ENCODE data around the gene UBE3B.

Gene UBE3B

GRCh38 chr12:109448707-109449390 lies 28.6 kb upstream of the UBE3B start:
- no peak for DNase-seq (ENCODE audit: low read depth in 2 of 2)

GRCh38 chr12:109449845-109450532 lies 27.4 kb upstream of the UBE3B start:
- no peak for DNase-seq (ENCODE audit: low read depth in 2 of 2)

- DNase-seq (ENCODE audit: low read depth in 2 of 2) = no peak
These were observed 26.5 kb upstream of the UBE3B start for GRCh38 chr12:109450980-109451379.

- no peak for DNase-seq (ENCODE audit: low read depth in 2 of 2)
These were observed 26.0 kb upstream of the UBE3B start for GRCh38 chr12:109451400-109451799.

GRCh38 chr12:109452489-109452888 lies 24.9 kb upstream of the UBE3B start:
- no peak for DNase-seq (ENCODE audit: low read depth in 2 of 2)

- DNase-seq (ENCODE audit: low read depth in 2 of 2) = no peak
These were observed 21.7 kb upstream of the UBE3B start for GRCh38 chr12:109455706-109456105.

GRCh38 chr12:109458086-109458485 lies 19.3 kb upstream of the UBE3B start:
- no peak for DNase-seq (ENCODE audit: low read depth in 2 of 2)

- DNase-seq (ENCODE audit: low read depth in 2 of 2) = no peak
These were observed 18.6 kb upstream of the UBE3B start for GRCh38 chr12:109458771-109459208.

- DNase-seq (ENCODE audit: low read depth in 2 of 2) = no peak
These were observed 18.2 kb upstream of the UBE3B start for GRCh38 chr12:109459247-109459646.

GRCh38 chr12:109460538-109460937 lies 16.9 kb upstream of the UBE3B start:
- DNase-seq (ENCODE audit: low read depth in 2 of 2) = no peak

GRCh38 chr12:109461049-109461845 lies 16.2 kb upstream of the UBE3B start:
- no peak for DNase-seq (ENCODE audit: low read depth in 2 of 2)

GRCh38 chr12:109461846-109462756 lies 15.3 kb upstream of the UBE3B start:
- DNase-seq (ENCODE audit: low read depth in 2 of 2) = no peak

GRCh38 chr12:109462868-109463692 lies 14.4 kb upstream of the UBE3B start:
- no peak for DNase-seq (ENCODE audit: low read depth in 2 of 2)

GRCh38 chr12:109463756-109464155 lies 13.7 kb upstream of the UBE3B start:
- DNase-seq (ENCODE audit: low read depth in 2 of 2) = no peak

- no peak for DNase-seq (ENCODE audit: low read depth in 2 of 2)
These were observed 12.6 kb upstream of the UBE3B start for GRCh38 chr12:109464642-109465351.

- no peak for DNase-seq (ENCODE audit: low read depth in 2 of 2)
These were observed 11.1 kb upstream of the UBE3B start for GRCh38 chr12:109466305-109466704.

GRCh38 chr12:109466821-109467220 lies 10.6 kb upstream of the UBE3B start:
- DNase-seq (ENCODE audit: low read depth in 2 of 2) = no peak

GRCh38 chr12:109467978-109468676 lies 9.3 kb upstream of the UBE3B start:
- DNase-seq (ENCODE audit: low read depth in 2 of 2) = no peak

GRCh38 chr12:109469517-109469916 lies 7.9 kb upstream of the UBE3B start:
- no peak for DNase-seq (ENCODE audit: low read depth in 2 of 2)

Measured in stimulated activated CD4-positive, alpha-beta T cell treated with anti-CD3 and anti-CD28 coated beads, Interleukin-1b, Interleukin-23, amount 100 ng/mL, for 4 hours (primary cell).